GM10266 (cell line): ENCODE data around the gene METTL25.
A peak's percentile ranks its signal among the peaks of the same experiment; 100 is the strongest.

Source experiments
- DNase-seq: peaks from one replicate; pipeline ENCODE4 v3.0.0; 2012; ENCODE audit errors: extremely low spot score
- TF ChIP-seq, protein P1 (sequence below): IDR thresholded peaks from 2 replicates; pipeline ENCODE4 v1.5.1; 2012; ENCODE audit warnings: mild to moderate bottlenecking, low read depth; ENCODE audit not compliant: control insufficient read depth, insufficient read depth; ENCODE audit errors: missing control alignments

Gene METTL25

GRCh38 chr12:82363990-82364389 is 5.7 kb downstream of the METTL25 start:
- DNase-seq, result no peak
- TF ChIP-seq, protein P1, sequence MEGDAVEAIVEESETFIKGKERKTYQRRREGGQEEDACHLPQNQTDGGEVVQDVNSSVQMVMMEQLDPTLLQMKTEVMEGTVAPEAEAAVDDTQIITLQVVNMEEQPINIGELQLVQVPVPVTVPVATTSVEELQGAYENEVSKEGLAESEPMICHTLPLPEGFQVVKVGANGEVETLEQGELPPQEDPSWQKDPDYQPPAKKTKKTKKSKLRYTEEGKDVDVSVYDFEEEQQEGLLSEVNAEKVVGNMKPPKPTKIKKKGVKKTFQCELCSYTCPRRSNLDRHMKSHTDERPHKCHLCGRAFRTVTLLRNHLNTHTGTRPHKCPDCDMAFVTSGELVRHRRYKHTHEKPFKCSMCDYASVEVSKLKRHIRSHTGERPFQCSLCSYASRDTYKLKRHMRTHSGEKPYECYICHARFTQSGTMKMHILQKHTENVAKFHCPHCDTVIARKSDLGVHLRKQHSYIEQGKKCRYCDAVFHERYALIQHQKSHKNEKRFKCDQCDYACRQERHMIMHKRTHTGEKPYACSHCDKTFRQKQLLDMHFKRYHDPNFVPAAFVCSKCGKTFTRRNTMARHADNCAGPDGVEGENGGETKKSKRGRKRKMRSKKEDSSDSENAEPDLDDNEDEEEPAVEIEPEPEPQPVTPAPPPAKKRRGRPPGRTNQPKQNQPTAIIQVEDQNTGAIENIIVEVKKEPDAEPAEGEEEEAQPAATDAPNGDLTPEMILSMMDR, result no peak

DNA sequence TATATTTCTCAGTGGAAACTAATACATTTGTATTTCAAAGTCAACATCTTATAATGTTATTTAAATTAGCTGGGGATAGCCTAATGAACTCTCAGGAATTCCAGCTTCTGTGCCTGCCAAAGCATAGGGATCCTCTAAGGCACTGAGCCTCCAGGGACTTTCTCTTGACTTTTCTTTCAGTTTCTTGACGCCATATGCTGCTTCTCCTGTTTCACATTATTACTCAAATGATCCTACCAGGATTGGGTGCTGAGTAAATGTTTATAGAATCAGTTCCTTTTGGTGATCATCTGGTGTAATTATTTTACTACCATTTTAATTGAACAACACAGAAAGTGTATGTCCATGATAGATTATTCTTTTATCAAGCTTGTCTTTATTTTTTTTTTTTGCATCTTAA is 7.9 kb downstream of the METTL25 start:
- TF ChIP-seq, protein P1, result no peak
- no peak for DNase-seq

DNA sequence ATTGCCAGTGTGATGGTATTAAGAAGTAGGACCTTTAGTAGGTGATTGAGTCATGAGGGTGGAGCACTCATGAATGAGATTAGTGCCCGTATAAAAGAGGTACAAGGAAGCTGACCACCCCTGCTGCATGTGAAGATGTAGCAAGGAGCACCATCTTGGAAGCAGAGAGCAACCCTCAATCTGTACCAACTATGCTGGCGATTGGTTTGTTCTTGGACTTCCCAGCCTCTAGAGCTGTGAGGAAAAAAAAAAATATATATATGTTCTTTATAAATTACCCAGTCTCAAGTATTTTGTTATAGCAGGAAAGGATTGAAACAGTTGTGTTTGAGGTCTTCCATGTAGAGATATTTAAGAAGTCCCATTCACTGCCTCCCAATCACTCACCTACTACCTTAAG is 16.9 kb downstream of the METTL25 start:
- no peak for DNase-seq
- TF ChIP-seq, protein P1, result no peak

- no peak for DNase-seq
- TF ChIP-seq, protein P1, result no peak
Measured at GRCh38 chr12:82378997-82379396, 20.7 kb downstream of the METTL25 start.

DNA sequence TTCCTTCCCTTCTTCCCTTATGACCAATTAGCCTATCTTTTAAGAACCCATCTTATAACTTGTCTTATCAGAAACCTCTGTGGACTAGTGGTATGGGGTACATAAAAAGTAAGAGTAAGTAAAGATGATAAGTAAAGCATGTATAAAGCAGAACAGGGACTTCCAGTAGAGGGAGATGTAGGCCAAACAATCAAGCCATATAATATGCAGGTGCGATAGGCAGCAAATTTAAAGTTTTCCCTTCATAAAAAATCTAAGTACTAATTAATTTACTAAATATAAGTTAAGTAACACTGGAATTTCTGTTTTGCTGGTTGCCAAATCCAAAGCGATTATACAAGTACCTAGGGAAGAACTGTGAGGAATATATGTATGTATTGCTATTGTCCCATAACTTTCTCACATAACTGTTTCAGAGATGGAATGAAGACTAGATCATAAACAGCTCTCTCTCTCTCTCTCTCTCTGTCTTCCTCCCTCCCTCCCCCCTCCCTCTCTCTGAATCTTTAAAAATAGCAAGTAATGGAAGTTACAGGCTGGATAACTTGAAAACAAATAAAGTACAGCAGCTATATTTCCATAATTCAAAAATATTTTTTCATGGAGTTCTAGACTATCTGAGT is 25.7 kb downstream of the METTL25 start:
- no peak for DNase-seq

DNA sequence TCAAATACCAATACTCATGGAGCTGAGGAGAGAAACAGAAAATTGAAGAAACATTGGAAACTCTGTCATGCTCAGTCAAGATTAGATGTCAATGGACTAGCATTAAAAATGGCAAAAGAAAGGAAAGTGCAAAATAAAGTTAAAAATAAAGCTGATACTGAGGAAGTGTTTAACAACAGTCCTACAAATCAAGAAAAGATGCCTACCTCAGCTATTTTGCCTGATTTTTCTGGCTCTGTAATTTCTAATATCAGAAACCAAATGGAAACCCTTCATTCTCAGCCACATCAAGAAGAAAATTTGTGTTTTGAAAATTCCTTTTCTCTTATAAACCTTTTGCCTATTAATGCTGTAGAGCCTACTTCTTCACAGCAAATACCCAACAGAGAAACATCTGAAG is 40.5 kb downstream of the METTL25 start:
- no peak for DNase-seq
- TF ChIP-seq, protein P1, result no peak

More for the DNA sequence above, 25.7 kb downstream of the METTL25 start:
- TF ChIP-seq, protein P1, result peak; percentile 47

DNA sequence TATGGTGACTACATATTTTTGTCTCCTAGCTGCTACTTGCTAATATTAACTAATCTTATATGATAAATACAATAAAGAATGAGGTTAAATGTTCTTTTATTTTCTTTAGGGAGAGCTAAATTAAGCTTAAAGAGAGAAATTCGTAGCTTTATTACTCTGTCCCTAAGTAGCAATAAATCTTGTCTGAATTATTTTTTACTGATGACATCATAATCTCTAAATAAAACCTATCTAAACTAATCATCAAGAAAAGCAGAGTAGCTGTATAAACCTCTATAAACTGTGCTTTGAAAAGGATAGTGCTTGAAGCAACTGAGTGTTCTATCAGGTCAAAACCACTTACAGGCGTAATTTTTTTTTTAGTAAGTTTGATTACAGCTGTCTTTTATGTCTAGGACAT is 42.5 kb downstream of the METTL25 start:
- TF ChIP-seq, protein P1, result no peak
- no peak for DNase-seq
